ENCODE results near the gene SPIRE1. TPM values are rescaled to one million over a fixed set of nuclear protein-coding genes. Genes with fewer than 3 reads are reported as not detected.

SPIRE1 gene
- polyA plus RNA-seq, 1 donor from 2014 or later, result 0.05 TPM

- no peak overlapping the region for H3K4me3 Mint-ChIP-seq
- H3K4me1 Mint-ChIP-seq, result no peaks in the 10 kb centered on the region
- H3K36me3 Mint-ChIP-seq, result peaks cover 2% of the 10 kb centered on the region
- H3K27me3 Mint-ChIP-seq, result no peaks in the 10 kb centered on the region
- H3K9me3 Mint-ChIP-seq, result no peaks in the 10 kb centered on the region
- no peak overlapping the region for H3K27ac Mint-ChIP-seq
These were observed 178.4 kb downstream of the SPIRE1 start for GRCh38 chr18:12479536-12479935.

- Mint-ChIP-seq H3K4me1 (no peaks in the 10 kb centered on the region), H3K27me3 (no peaks in the 10 kb centered on the region), H3K36me3 (peaks cover 2% of the 10 kb centered on the region), H3K9me3 (no peaks in the 10 kb centered on the region), H3K4me3 (no peak overlapping the region), H3K27ac (no peak overlapping the region)
These were observed 179.4 kb downstream of the SPIRE1 start for GRCh38 chr18:12478269-12479047.

- Mint-ChIP-seq H3K27me3 (no peaks in the 10 kb centered on the region), H3K4me3 (no peak overlapping the region), H3K4me1 (no peaks in the 10 kb centered on the region), H3K36me3 (peaks cover 2% of the 10 kb centered on the region), H3K27ac (no peak overlapping the region), H3K9me3 (no peaks in the 10 kb centered on the region)
These were observed 180.3 kb downstream of the SPIRE1 start for GRCh38 chr18:12477606-12478005.

- Mint-ChIP-seq H3K27ac (no peak overlapping the region), H3K4me3 (no peak overlapping the region), H3K4me1 (no peaks in the 10 kb centered on the region), H3K27me3 (no peaks in the 10 kb centered on the region), H3K36me3 (peaks cover 2% of the 10 kb centered on the region), H3K9me3 (no peaks in the 10 kb centered on the region)
These were observed 181.0 kb downstream of the SPIRE1 start for GRCh38 chr18:12476955-12477354.

- H3K27ac Mint-ChIP-seq, result no peak overlapping the region
- H3K4me1 Mint-ChIP-seq, result no peaks in the 10 kb centered on the region
- H3K9me3 Mint-ChIP-seq, result no peaks in the 10 kb centered on the region
- no peaks in the 10 kb centered on the region for H3K27me3 Mint-ChIP-seq
- H3K36me3 Mint-ChIP-seq, result peaks cover 2% of the 10 kb centered on the region
- no peak overlapping the region for H3K4me3 Mint-ChIP-seq
These were observed 183.0 kb downstream of the SPIRE1 start for GRCh38 chr18:12474876-12475275.

GRCh38 chr18:12474146-12474545, 183.8 kb downstream of the SPIRE1 start:
- no peaks in the 10 kb centered on the region for H3K4me1 Mint-ChIP-seq
- H3K27ac Mint-ChIP-seq, result no peak overlapping the region
- H3K27me3 Mint-ChIP-seq, result no peaks in the 10 kb centered on the region
- peaks cover 2% of the 10 kb centered on the region for H3K36me3 Mint-ChIP-seq
- H3K4me3 Mint-ChIP-seq, result peak overlapping the region in 1 of 4 donors; percentile 8
- H3K9me3 Mint-ChIP-seq, result no peaks in the 10 kb centered on the region

- Mint-ChIP-seq H3K27ac (no peak overlapping the region), H3K36me3 (peaks cover 2% of the 10 kb centered on the region), H3K9me3 (no peaks in the 10 kb centered on the region), H3K27me3 (no peaks in the 10 kb centered on the region), H3K4me1 (no peaks in the 10 kb centered on the region), H3K4me3 (no peak overlapping the region)
These were observed 187.4 kb downstream of the SPIRE1 start for GRCh38 chr18:12470382-12471075.

GRCh38 chr18:12468445-12468844, 189.5 kb downstream of the SPIRE1 start:
- peaks cover 2% of the 10 kb centered on the region for H3K36me3 Mint-ChIP-seq
- H3K9me3 Mint-ChIP-seq, result no peaks in the 10 kb centered on the region
- H3K4me1 Mint-ChIP-seq, result no peaks in the 10 kb centered on the region
- no peak overlapping the region for H3K27ac Mint-ChIP-seq
- no peaks in the 10 kb centered on the region for H3K27me3 Mint-ChIP-seq
- H3K4me3 Mint-ChIP-seq, result no peak overlapping the region

GRCh38 chr18:12464731-12465130, 193.2 kb downstream of the SPIRE1 start:
- H3K4me3 Mint-ChIP-seq, result no peak overlapping the region
- H3K9me3 Mint-ChIP-seq, result no peaks in the 10 kb centered on the region
- H3K27me3 Mint-ChIP-seq, result no peaks in the 10 kb centered on the region
- no peaks in the 10 kb centered on the region for H3K4me1 Mint-ChIP-seq
- H3K36me3 Mint-ChIP-seq, result peaks cover 2% of the 10 kb centered on the region
- H3K27ac Mint-ChIP-seq, result no peak overlapping the region

- H3K27ac Mint-ChIP-seq, result no peak overlapping the region
- H3K36me3 Mint-ChIP-seq, result peaks cover 2% of the 10 kb centered on the region
- H3K4me3 Mint-ChIP-seq, result no peak overlapping the region
- H3K9me3 Mint-ChIP-seq, result no peaks in the 10 kb centered on the region
- H3K27me3 Mint-ChIP-seq, result no peaks in the 10 kb centered on the region
- H3K4me1 Mint-ChIP-seq, result no peaks in the 10 kb centered on the region
These were observed 194.7 kb downstream of the SPIRE1 start for GRCh38 chr18:12463191-12463590.

GRCh38 chr18:12462242-12462641, 195.7 kb downstream of the SPIRE1 start:
- Mint-ChIP-seq H3K36me3 (peaks cover 2% of the 10 kb centered on the region), H3K4me1 (no peaks in the 10 kb centered on the region), H3K9me3 (no peaks in the 10 kb centered on the region), H3K4me3 (no peak overlapping the region), H3K27ac (no peak overlapping the region), H3K27me3 (no peaks in the 10 kb centered on the region)

GRCh38 chr18:12461326-12461725, 196.6 kb downstream of the SPIRE1 start:
- no peaks in the 10 kb centered on the region for H3K9me3 Mint-ChIP-seq
- H3K4me1 Mint-ChIP-seq, result no peaks in the 10 kb centered on the region
- H3K27ac Mint-ChIP-seq, result peak overlapping the region in 1 of 3 donors; percentile 43
- no peaks in the 10 kb centered on the region for H3K36me3 Mint-ChIP-seq
- no peaks in the 10 kb centered on the region for H3K27me3 Mint-ChIP-seq
- H3K4me3 Mint-ChIP-seq, result no peak overlapping the region

GRCh38 chr18:12460874-12461273, 197.0 kb downstream of the SPIRE1 start:
- peak overlapping the region in 1 of 3 donors; percentile 43 for H3K27ac Mint-ChIP-seq
- H3K4me3 Mint-ChIP-seq, result no peak overlapping the region
- no peaks in the 10 kb centered on the region for H3K27me3 Mint-ChIP-seq
- no peaks in the 10 kb centered on the region for H3K9me3 Mint-ChIP-seq
- no peaks in the 10 kb centered on the region for H3K4me1 Mint-ChIP-seq
- H3K36me3 Mint-ChIP-seq, result no peaks in the 10 kb centered on the region

GRCh38 chr18:12458771-12459170, 199.1 kb downstream of the SPIRE1 start:
- Mint-ChIP-seq H3K9me3 (no peaks in the 10 kb centered on the region), H3K4me3 (no peak overlapping the region), H3K36me3 (no peaks in the 10 kb centered on the region), H3K27me3 (peaks cover 2% of the 10 kb centered on the region), H3K4me1 (no peaks in the 10 kb centered on the region), H3K27ac (no peak overlapping the region)

- H3K9me3 Mint-ChIP-seq, result no peaks in the 10 kb centered on the region
- H3K4me1 Mint-ChIP-seq, result no peaks in the 10 kb centered on the region
These were observed 201.5 kb downstream of the SPIRE1 start for GRCh38 chr18:12456441-12456840.

GRCh38 chr18:12455496-12455895, 202.4 kb downstream of the SPIRE1 start:
- Mint-ChIP-seq H3K4me1 (no peaks in the 10 kb centered on the region), H3K4me3 (no peak overlapping the region), H3K27me3 (peaks cover 2% of the 10 kb centered on the region), H3K9me3 (no peaks in the 10 kb centered on the region), H3K27ac (no peak overlapping the region), H3K36me3 (no peaks in the 10 kb centered on the region)

More at GRCh38 chr18:12456441-12456840, 201.5 kb downstream of the SPIRE1 start:
- H3K36me3 Mint-ChIP-seq, result no peaks in the 10 kb centered on the region
- no peak overlapping the region for H3K4me3 Mint-ChIP-seq
- no peak overlapping the region for H3K27ac Mint-ChIP-seq
- peaks cover 2% of the 10 kb centered on the region for H3K27me3 Mint-ChIP-seq

Data from IgD-negative memory B cell (primary cell).